ENCODE results near the gene ARHGAP5. TPM values are rescaled to one million over a fixed set of nuclear protein-coding genes. Genes with fewer than 3 reads are reported as not detected.
A peak's percentile ranks its signal among the peaks of the same experiment; 100 is the strongest.

The ARHGAP5 gene
- total and polyA plus RNA-seq, 9 of the 15 experiments (the other 6 are each of a cell fraction or from before 2014, with no cell fraction given), result 3.1 to 21.8 (median 12.1) TPM

- TF ChIP-seq ELK3 (CRISPR knock-in tag; IDR thresholded peaks at IDR 0.05) (no peak), RCOR1 (IDR thresholded peaks at IDR 0.05; ENCODE audit: borderline replicate concordance in 1 of 2, low read depth in 2 of 2, low read length in 2 of 2) (peak in 1 of 2 experiments; percentile 55; a peak in 1 of 4 replicates), POLR2B (IDR thresholded peaks at IDR 0.05; ENCODE audit: low read depth, partially characterized antibody) (no peak), MEF2D (tag; conservative IDR thresholded peaks at IDR 0.05; ENCODE audit: low read depth) (peak; percentile 86), MAFG (tag; conservative IDR thresholded peaks at IDR 0.05) (peak; percentile 86), HNRNPL (IDR thresholded peaks at IDR 0.05; ENCODE audit: low read depth, low read length) (no peak), ZNF134 (CRISPR knock-in tag; conservative IDR thresholded peaks at IDR 0.05) (peak; percentile 94)
Measured at GRCh38 chr14:32150392-32150791, 73.3 kb downstream of the ARHGAP5 start (continued).

GRCh38 chr14:32166029-32166428 is 88.9 kb downstream of the ARHGAP5 start:
- intact Hi-C loops (cut with micrococcal nuclease), result no loop called here
- Histone ChIP-seq H3K27ac (ENCODE audit: extremely low read depth, low read depth, low read length) (no peak overlapping the region), H2AFZ (ENCODE audit: low read depth, low read length) (no peak overlapping the region), H3K4me2 (ENCODE audit: insufficient read depth, low read length) (no peak overlapping the region), H3K4me1 (replicated peaks in 1 of 2; ENCODE audit: control insufficient read depth in 2 of 2, insufficient read depth in 2 of 2, low read length in 2 of 2) (no peaks in the 10 kb centered on the region; a peak in 1 of 5 replicates), H3K9me1 (ENCODE audit: control insufficient read depth, insufficient read depth, low read length) (no peaks in the 10 kb centered on the region), H3K4me3 (no peak overlapping the region), H3K79me2 (ENCODE audit: control insufficient read depth, insufficient read depth, low read length) (no peaks in the 10 kb centered on the region), H3K36me3 (ENCODE audit: control insufficient read depth, insufficient read depth, low read length) (no peaks in the 10 kb centered on the region), H3K27me3 (ENCODE audit: control insufficient read depth in 2 of 2, insufficient read depth in 2 of 2, low read length in 2 of 2) (no peaks in the 10 kb centered on the region), H3K9me3 (replicated peaks; ENCODE audit: control insufficient read depth, insufficient read depth, low read depth, low read length) (no peaks in the 10 kb centered on the region), H4K20me1 (replicated peaks; ENCODE audit: control insufficient read depth, insufficient read depth, low read length) (no peaks in the 10 kb centered on the region), H3K9ac (ENCODE audit: insufficient read depth in 1 of 2, low read depth in 2 of 2, low read length in 2 of 2) (no peak overlapping the region)
- 55% methylated on average over 2 of the region's 2 CpGs for WGBS (ENCODE audit: insufficient coverage, low coverage, missing lambda C conversion rate)
- FAIRE-seq (no peak), ATAC-seq (no peak), DNase-seq (ENCODE audit: extremely low read depth in 1 of 4, low spot score in 3 of 4) (no peak)
- in situ Hi-C loops (cut with MboI), result no loop called here
- CTCF ChIA-PET (ENCODE audit: low intra/inter-chr PET ratio), result no interaction called here
- POLR2A ChIA-PET, result no interaction called here
- BruUV-seq (replicated peaks), result no TSS peak
- no peak for TF ChIP-seq RNF219 (CRISPR knock-in tag; IDR thresholded peaks at IDR 0.05)
- no peak for TF ChIP-seq ZNF766 (CRISPR knock-in tag; conservative IDR thresholded peaks at IDR 0.05)
- no peak for TF ChIP-seq SUPT5H (IDR thresholded peaks at IDR 0.05)
- no peak for TF ChIP-seq ZBTB9 (CRISPR knock-in tag; IDR thresholded peaks at IDR 0.05)
- TF ChIP-seq ZNF324 (CRISPR knock-in tag; IDR thresholded peaks at IDR 0.05), result no peak
- TF ChIP-seq PHB (CRISPR knock-in tag; IDR thresholded peaks at IDR 0.05), result no peak
- TF ChIP-seq ZNF184 (CRISPR knock-in tag; IDR thresholded peaks at IDR 0.05), result no peak
- TF ChIP-seq ZNF174 (CRISPR knock-in tag; IDR thresholded peaks at IDR 0.05), result no peak
- no peak for TF ChIP-seq CBX3 (IDR thresholded peaks at IDR 0.05; ENCODE audit: borderline replicate concordance in 1 of 2, low read length in 2 of 2)
- TF ChIP-seq TCF15 (CRISPR knock-in tag; IDR thresholded peaks at IDR 0.05), result no peak
- no peak for TF ChIP-seq GTF2B (IDR thresholded peaks at IDR 0.05; ENCODE audit: extremely low read depth, insufficient read length)

Measured in K562 (cell line).